Esophagus squamous epithelium (tissue), 4 donors: ENCODE results near the gene RCSD1.

Source experiments
- CTCF ChIP-seq, 6 experiments: fragments of 450-650 bp in 4 of 6; fragments of 200-600 bp in 2 of 6; sonication (generic) in 2 of 6; IDR thresholded peaks; one replicate each; pipeline ENCODE4 v1.5.1; 2016 to 2019; ENCODE audit warnings: antibody characterized with exemption in 6 of 6, mild to moderate bottlenecking in 4 of 6, moderate library complexity in 4 of 6
- POLR2A ChIP-seq, 4 donors: fragments of 450-650 bp; IDR thresholded peaks; one replicate each; pipeline ENCODE4 v1.6.1; 2017; ENCODE audit warnings: antibody characterized with exemption in 4 of 4, mild to moderate bottlenecking in 4 of 4, moderate library complexity in 3 of 4

GRCh38 chr1:167587342-167587741 is 42.7 kb upstream of the RCSD1 start:
- TF ChIP-seq CTCF (IDR thresholded peaks at IDR 0.05) (no peak), POLR2A (IDR thresholded peaks at IDR 0.05) (no peak)
